HCT116 (cell line): ENCODE measurements around the gene LCE2B. TPM values are rescaled to one million over a fixed set of nuclear protein-coding genes. Genes with fewer than 3 reads are reported as not detected.

ENCODE experiments used
- ATAC-seq: fragments of 200-7000 bp; cut with Tn5 transposase; 2 replicates; pipeline ENCODE4 v1.9.1; 2020; ENCODE audit warnings: mild to moderate bottlenecking, moderate library complexity
- BruUV-seq: library from RNA; stranded (reverse); fragments of 400-500 nt; replicated peaks from 2 replicates; lab custom pipeline; 2021; lab: Mats Ljungman, UMichigan
- CTCF ChIA-PET: fragments of 300-600 bp; sonication (Branson Sonifier 250); formaldehyde crosslinking; loops from one replicate; lab custom pipeline; 2021; ENCODE audit warnings: antibody characterized with exemption; lab: Charles Lee
- POLR2A ChIA-PET: fragments of 300-600, 350-600 bp; sonication (Branson Sonifier 250); formaldehyde crosslinking; loops from one replicate; lab custom pipeline; 2021; ENCODE audit warnings: antibody characterized with exemption; lab: Charles Lee
- RAD21 ChIA-PET, 2 experiments: fragments of 300-600 bp; sonication (Branson Sonifier 250); formaldehyde crosslinking; loops; one replicate each; lab custom pipeline; 2023; ENCODE audit warnings: low total read pairs in 2 of 2; ENCODE audit not compliant: uncharacterized antibody in 2 of 2, unreplicated experiment in 2 of 2, low non-redundant PET in 1 of 2; lab: Charles Lee
- DNase-seq: peaks from one replicate; pipeline ENCODE4 v3.0.0-alpha.2; 2010; ENCODE audit warnings: low read depth, low spot score
- H2AFZ ChIP-seq: fragments of 200-600 bp; shearing (Covaris generic), sonication (generic); 2 replicates; pipeline ENCODE4 v1.6.1; 2017; ENCODE audit warnings: low read depth, mixed run types, mixed read lengths, antibody characterized with exemption, low read length; ENCODE audit not compliant: poor library complexity, severe bottlenecking
- H3K27ac ChIP-seq: 2 replicates; pipeline ENCODE4 v1.5.1; 2012; ENCODE audit warnings: low read depth, low read length
- H3K27me3 ChIP-seq: fragments of 200-600 bp; sonication (generic); 2 replicates; pipeline ENCODE4 v1.6.1; 2016; ENCODE audit warnings: mixed run types, low read length, mixed read lengths; ENCODE audit not compliant: insufficient read depth
- H3K36me3 ChIP-seq, 2 experiments: fragments of 200-500 bp in 1 of 2; fragments of 200-600 bp in 1 of 2; sonication (Bioruptor generic) in 1 of 2; sonication (generic) in 1 of 2; 2 replicates each; pipeline versions ENCODE4 v1.5.1 to v1.6.1; 2014 to 2016; ENCODE audit warnings: low read length in 2 of 2, inconsistent platforms in 1 of 2, mixed read lengths in 1 of 2, mixed run types in 1 of 2; ENCODE audit not compliant: insufficient read depth in 2 of 2, control insufficient read depth in 1 of 2
- H3K4me1 ChIP-seq, 2 experiments: fragments of 200-600 bp in 1 of 2; sonication (generic) in 1 of 2; 2 replicates each; pipeline versions ENCODE4 v1.5.1 to v1.6.1; 2012 to 2017; ENCODE audit warnings: low read length in 2 of 2, inconsistent platforms in 1 of 2, mild to moderate bottlenecking in 1 of 2, mixed read lengths in 1 of 2, mixed run types in 1 of 2, moderate library complexity in 1 of 2; ENCODE audit not compliant: insufficient read depth in 2 of 2, control insufficient read depth in 1 of 2
- H3K4me2 ChIP-seq: fragments of 200-600 bp; sonication (generic); 2 replicates; pipeline ENCODE4 v1.6.1; 2017; ENCODE audit warnings: mixed run types, low read length, mixed read lengths
- H3K4me3 ChIP-seq, 2 experiments: fragments of 200-600 bp in 1 of 2; sonication (generic) in 1 of 2; replicated peaks in 1 of 2; 2 replicates each; pipeline ENCODE4 v1.5.1; 2011 to 2016; ENCODE audit warnings: low read length in 2 of 2, control low read depth in 1 of 2, low read depth in 1 of 2, mild to moderate bottlenecking in 1 of 2, mixed read lengths in 1 of 2, mixed run types in 1 of 2
- H3K79me2 ChIP-seq: fragments of 200-600 bp; sonication (generic); 2 replicates; pipeline ENCODE4 v1.6.1; 2017; ENCODE audit warnings: mild to moderate bottlenecking, mixed run types, low read length, moderate library complexity, mixed read lengths; ENCODE audit not compliant: insufficient read depth
- H3K9ac ChIP-seq: fragments of 200-600 bp; sonication (generic); 2 replicates; pipeline ENCODE4 v1.6.1; 2016; ENCODE audit warnings: low read length, mixed read lengths
- H3K9me2 ChIP-seq: fragments of 200-600 bp; sonication (generic), shearing (Covaris generic); 2 replicates; pipeline ENCODE4 v1.6.1; 2017; ENCODE audit warnings: mixed run types, mild to moderate bottlenecking, moderate library complexity; ENCODE audit not compliant: insufficient read depth
- H3K9me3 ChIP-seq, 2 experiments: fragments of 200-500 bp in 1 of 2; fragments of 200-600 bp in 1 of 2; sonication (Bioruptor generic) in 1 of 2; sonication (generic) in 1 of 2; 2 replicates each; pipeline ENCODE4 v1.6.1; 2014 to 2017; ENCODE audit warnings: low read length in 2 of 2, mixed read lengths in 2 of 2, inconsistent platforms in 1 of 2, low read depth in 1 of 2, mild to moderate bottlenecking in 1 of 2, mixed run types in 1 of 2, moderate library complexity in 1 of 2; ENCODE audit not compliant: control insufficient read depth in 1 of 2, insufficient read depth in 1 of 2
- H4K20me1 ChIP-seq: fragments of 200-600 bp; sonication (generic), shearing (Covaris generic); 2 replicates; pipeline ENCODE4 v1.6.1; 2017; ENCODE audit warnings: mixed run types, mild to moderate bottlenecking, moderate library complexity; ENCODE audit not compliant: insufficient read depth
- ATF3 ChIP-seq: IDR thresholded peaks from 2 replicates; pipeline ENCODE4 v1.6.1; 2012
- CBX3 ChIP-seq: IDR thresholded peaks from 2 replicates; pipeline ENCODE4 v1.6.1; 2012; ENCODE audit warnings: low read depth
- CEBPB ChIP-seq: IDR thresholded peaks from 2 replicates; pipeline ENCODE4 v1.6.1; 2012; ENCODE audit warnings: low read depth
- CTCF ChIP-seq, 3 experiments: fragments of 200-600 bp in 1 of 3; sonication (generic) in 1 of 3; IDR thresholded peaks in 2 of 3; conservative IDR thresholded peaks in 1 of 3; 2 replicates each; pipeline ENCODE4 v1.5.1; 2012 to 2017; ENCODE audit warnings: low read depth in 2 of 3, low read length in 2 of 3, antibody characterized with exemption in 1 of 3, borderline replicate concordance in 1 of 3, control low read depth in 1 of 3, mild to moderate bottlenecking in 1 of 3, mixed read lengths in 1 of 3, mixed run types in 1 of 3, moderate library complexity in 1 of 3; ENCODE audit not compliant: insufficient read depth in 1 of 3
- EGR1 ChIP-seq: IDR thresholded peaks from 2 replicates; pipeline ENCODE4 v1.6.1; 2012; ENCODE audit warnings: low read depth
- ELF1 ChIP-seq: IDR thresholded peaks from 2 replicates; pipeline ENCODE4 v1.6.1; 2012; ENCODE audit warnings: low read depth, borderline replicate concordance
- EZH2phosphoT487 ChIP-seq: fragments of 200-600 bp; IDR thresholded peaks from 2 replicates; pipeline ENCODE4 v1.6.1; 2018; ENCODE audit warnings: antibody characterized with exemption, borderline replicate concordance
- FOSL1 ChIP-seq: IDR thresholded peaks from 2 replicates; pipeline ENCODE4 v1.6.1; 2012; ENCODE audit warnings: low read depth
- JUND ChIP-seq: IDR thresholded peaks from 2 replicates; pipeline ENCODE4 v1.6.1; 2012
- MAX ChIP-seq: IDR thresholded peaks from 2 replicates; pipeline ENCODE4 v1.6.1; 2012
- POLR2A ChIP-seq: IDR thresholded peaks from 2 replicates; pipeline ENCODE4 v1.7.0; 2011; ENCODE audit warnings: borderline replicate concordance; ENCODE audit not compliant: insufficient read depth, insufficient read length; ENCODE audit errors: extremely low read depth
- POLR2AphosphoS5 ChIP-seq: IDR thresholded peaks from 2 replicates; pipeline ENCODE4 v1.6.1; 2011; ENCODE audit warnings: mild to moderate bottlenecking, low read depth, low read length, moderate library complexity
- SIN3A ChIP-seq: IDR thresholded peaks from 2 replicates; pipeline ENCODE4 v1.6.1; 2012; ENCODE audit warnings: low read depth
- SP1 ChIP-seq: IDR thresholded peaks from 2 replicates; pipeline ENCODE4 v1.6.1; 2012; ENCODE audit warnings: low read depth
- TCF7L2 ChIP-seq: IDR thresholded peaks from 2 replicates; pipeline ENCODE4 v1.7.0; 2011; ENCODE audit warnings: borderline replicate concordance, inconsistent platforms; ENCODE audit not compliant: insufficient read depth, insufficient read length; ENCODE audit errors: extremely low read depth
- ZBTB33 ChIP-seq: IDR thresholded peaks from 2 replicates; pipeline ENCODE4 v1.6.1; 2011; ENCODE audit warnings: mild to moderate bottlenecking, low read length, moderate library complexity; ENCODE audit not compliant: insufficient replicate concordance; ENCODE audit errors: extremely low read depth
- ZFX ChIP-seq: fragments of 450-650 bp; IDR thresholded peaks from 2 replicates; pipeline ENCODE4 v1.6.1; 2017
- intact Hi-C: fragments of 100-400 bp; cut with micrococcal nuclease; formaldehyde crosslinking; loops from 2 replicates; pipeline ENCODE4 v1.10.0; 2022
- total RNA-seq: library from RNA; stranded (reverse); gene quantifications from one replicate; pipeline ENCODE4 v1.2.1, GENCODE V29; 2021; ENCODE audit not compliant: unreplicated experiment

Gene LCE2B
- total RNA-seq, 1 experiment from 2014 or later: not detected

GRCh38 chr1:152667648-152668047 lies 18.3 kb upstream of the LCE2B start:
- POLR2A ChIA-PET: no interaction called here

More at GRCh38 chr1:152667648-152668047, 18.3 kb upstream of the LCE2B start:
- ATAC-seq (no peak), DNase-seq (no peak)
- CTCF ChIA-PET: no interaction called here
- no TSS peak for BruUV-seq
- intact Hi-C loops: no loop called here
- no peak overlapping the region for H3K9ac ChIP-seq
- no peak overlapping the region for H3K4me3 ChIP-seq
- H2AFZ ChIP-seq: no peak overlapping the region
- peaks cover 45% of the 10 kb centered on the region for H3K27me3 ChIP-seq
- RAD21 ChIA-PET: no interaction called here
- H3K9me2 ChIP-seq: no peaks in the 10 kb centered on the region
- no peaks in the 10 kb centered on the region for H3K79me2 ChIP-seq
- H4K20me1 ChIP-seq: no peaks in the 10 kb centered on the region
- H3K4me2 ChIP-seq: no peak overlapping the region
- no peak overlapping the region for H3K27ac ChIP-seq
- H3K9me3 ChIP-seq: no peaks in the 10 kb centered on the region
- H3K4me1 ChIP-seq: no peaks in the 10 kb centered on the region
- H3K36me3 ChIP-seq: no peaks in the 10 kb centered on the region
- no peak for TF ChIP-seq EZH2phosphoT487
- no peak for TF ChIP-seq ATF3
- TF ChIP-seq TCF7L2: no peak
- no peak for TF ChIP-seq POLR2A
- TF ChIP-seq POLR2AphosphoS5: no peak
- no peak for TF ChIP-seq ELF1
- no peak for TF ChIP-seq JUND
- TF ChIP-seq CTCF (IDR thresholded peaks at IDR 0.05 in 2 of 3, conservative IDR thresholded peaks at IDR 0.05 in 1 of 3; ENCODE audit: borderline replicate concordance in 1 of 3, insufficient read depth in 1 of 3, low read depth in 2 of 3, low read length in 2 of 3): no peak
- no peak for TF ChIP-seq SP1
- TF ChIP-seq ZBTB33: no peak
- TF ChIP-seq CEBPB: no peak
- no peak for TF ChIP-seq CBX3
- no peak for TF ChIP-seq FOSL1
- no peak for TF ChIP-seq SIN3A
- no peak for TF ChIP-seq EGR1
- no peak for TF ChIP-seq ZFX
- TF ChIP-seq MAX: no peak
